HPDE6-E6E7 (cell line): ENCODE data around the gene CRTC3.
"Not testable (repeated sequence)": the region's sequence is repeated elsewhere in the genome, so short reads cannot be mapped to it uniquely, and the experiment has no call there.

Source experiments
- DNase-seq: peaks from one replicate; pipeline ENCODE4 v3.0.0; 2011; ENCODE audit warnings: missing footprints; ENCODE audit errors: extremely low spot score

The CRTC3 gene

DNA sequence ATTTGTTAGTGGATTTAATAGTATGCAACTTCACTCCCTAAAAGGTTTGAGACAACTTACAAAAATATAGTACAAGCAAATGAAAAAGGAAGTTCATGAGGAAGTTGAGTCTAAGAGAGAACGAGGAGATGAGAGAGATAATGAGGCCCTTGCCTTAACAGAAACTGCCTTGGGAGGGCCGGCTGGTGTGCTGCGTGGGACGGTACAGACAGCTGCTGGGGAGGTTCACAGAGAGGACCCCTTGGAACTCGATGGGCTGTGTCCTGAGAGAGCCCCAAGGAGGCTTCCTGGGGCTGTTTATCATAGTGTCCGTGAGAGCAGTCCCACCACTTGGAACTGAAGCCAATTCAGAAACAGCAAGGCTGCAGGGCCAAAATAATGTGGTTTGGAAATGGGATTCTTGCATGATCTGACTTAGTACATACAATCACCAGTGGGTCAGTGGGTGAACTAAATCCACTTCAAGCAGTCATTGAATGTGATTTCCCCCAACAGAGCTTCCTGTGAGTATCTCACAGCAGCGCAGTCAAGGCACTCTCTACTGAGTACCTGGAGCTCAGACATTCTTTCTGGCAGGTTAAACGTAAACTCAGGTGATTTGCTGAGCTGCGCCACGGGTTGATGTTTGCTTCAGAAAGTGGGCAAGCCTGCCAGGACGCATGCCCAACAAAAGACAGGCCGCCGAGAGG lies 90.8 kb downstream of the CRTC3 start:
- DNase-seq = no peak

DNA sequence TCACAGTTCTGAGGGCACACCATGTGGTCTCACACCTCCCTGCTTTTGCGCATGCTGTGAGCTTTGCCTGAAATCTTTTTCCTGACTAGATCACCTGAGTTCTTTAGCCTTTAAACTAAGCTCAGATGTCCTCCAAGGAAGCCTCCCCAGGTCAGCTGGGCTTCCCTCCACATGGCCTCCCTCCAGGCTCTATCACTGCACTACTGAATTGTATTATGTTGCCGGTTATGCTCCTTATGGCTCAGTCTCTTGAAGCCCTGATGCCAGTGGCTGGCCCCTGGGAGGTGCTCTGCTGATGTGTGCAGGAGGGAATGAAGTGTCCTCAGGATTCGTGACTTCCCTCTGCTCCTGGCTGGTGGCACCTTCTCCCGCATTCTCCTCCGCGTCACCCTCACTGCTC lies 94.1 kb downstream of the CRTC3 start:
- no peak for DNase-seq

DNA sequence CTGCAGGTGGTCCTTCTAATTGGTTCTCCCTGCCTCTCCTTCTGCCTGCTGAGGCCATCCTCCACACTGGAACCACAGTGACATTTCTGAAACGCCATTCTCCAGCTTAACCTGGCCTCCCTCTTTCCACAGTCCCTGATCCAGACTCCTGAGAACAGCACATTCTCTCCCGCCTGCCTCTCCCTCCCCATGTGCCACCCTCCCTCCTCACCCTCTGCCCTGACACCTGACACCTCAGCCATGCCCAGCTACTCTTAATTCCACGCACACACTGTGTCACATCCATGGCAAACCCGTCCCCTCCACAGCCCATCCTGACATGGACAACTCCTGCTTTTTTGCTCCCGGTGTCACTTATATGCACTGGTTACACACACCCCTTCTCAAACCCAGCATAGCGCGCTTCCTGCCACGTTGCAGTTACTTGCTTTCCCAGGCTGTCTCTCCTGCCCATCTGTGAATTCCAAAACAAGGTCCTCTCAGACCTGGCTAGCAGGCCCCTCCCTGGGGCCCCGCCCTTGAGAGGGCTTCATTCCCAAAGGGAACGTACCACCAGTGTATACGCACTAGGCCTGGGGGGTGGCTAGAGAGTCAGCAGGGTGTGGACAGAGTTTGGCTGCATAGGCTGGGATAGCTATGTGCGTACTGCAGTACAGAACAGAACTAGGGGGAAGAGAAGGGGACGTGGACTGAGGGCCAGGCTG lies 94.7 kb downstream of the CRTC3 start:
- DNase-seq = no peak

DNA sequence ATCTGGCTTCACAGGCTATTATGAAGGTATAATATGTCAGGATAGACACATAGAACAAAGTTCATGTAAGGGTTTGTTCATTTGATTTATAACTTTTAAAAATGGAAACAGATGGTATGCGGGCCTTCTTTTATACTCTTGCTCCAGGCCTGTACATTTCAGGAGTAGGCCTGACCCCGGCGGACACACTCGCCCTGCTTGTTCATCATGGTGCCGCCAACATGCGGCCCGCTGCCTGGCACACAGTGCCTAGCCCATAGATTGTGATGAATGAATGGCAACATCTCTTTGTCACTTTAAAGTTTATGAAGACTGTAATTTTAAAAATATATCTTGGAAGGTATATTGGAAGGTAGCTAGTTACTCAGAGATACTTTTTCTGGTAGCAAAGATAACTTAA lies 95.3 kb downstream of the CRTC3 start:
- DNase-seq = no peak

DNA sequence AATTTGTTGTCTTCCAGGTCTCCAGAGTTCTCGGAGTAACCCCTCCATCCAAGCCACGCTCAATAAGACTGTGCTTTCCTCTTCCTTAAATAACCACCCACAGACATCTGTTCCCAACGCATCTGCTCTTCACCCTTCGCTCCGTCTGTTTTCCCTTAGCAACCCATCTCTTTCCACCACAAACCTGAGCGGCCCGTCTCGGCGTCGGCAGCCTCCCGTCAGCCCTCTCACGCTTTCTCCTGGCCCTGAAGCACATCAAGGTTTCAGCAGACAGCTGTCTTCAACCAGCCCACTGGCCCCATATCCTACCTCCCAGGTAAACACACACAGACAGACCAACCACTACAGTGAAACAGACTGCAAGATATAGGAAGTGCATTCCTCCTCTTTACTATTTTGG lies 99.5 kb downstream of the CRTC3 start:
- no peak for DNase-seq

DNA sequence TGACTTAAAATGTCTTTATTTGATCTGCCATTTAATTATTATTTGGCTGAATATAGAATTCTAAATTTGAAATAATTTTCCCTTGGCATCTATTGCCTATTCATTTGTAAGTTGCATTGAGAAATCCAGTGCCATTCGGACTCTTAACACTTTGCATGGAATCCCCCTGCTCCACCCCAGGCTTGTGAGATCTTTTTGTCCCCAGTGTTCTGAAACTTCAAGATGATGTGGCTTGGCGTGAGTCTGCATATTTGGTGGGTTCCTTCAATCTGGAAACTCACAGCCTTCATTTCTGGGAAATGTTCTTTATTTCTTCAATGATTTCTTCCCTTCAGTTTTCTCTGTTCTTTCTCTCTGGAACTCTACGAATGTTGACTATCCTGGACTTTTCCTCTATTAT lies 103.6 kb downstream of the CRTC3 start:
- no peak for DNase-seq

DNA sequence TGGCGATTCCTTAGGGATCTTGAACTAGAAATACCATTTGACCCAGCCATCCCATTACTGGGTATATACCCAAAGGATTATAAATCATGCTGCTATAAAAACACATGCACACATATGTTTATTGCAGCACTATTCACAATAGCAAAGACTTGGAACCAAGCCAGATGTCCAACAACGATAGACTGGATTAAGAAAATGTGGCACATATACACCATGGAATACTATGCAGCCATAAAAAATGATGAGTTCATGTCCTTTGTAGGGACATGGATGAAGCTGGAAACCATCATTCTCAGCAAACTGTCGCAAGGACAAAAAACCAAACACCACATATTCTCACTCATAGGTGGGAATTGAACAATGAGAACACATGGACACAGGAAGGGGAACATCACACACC lies 107.3 kb downstream of the CRTC3 start:
- not testable (repeated sequence) for DNase-seq

DNA sequence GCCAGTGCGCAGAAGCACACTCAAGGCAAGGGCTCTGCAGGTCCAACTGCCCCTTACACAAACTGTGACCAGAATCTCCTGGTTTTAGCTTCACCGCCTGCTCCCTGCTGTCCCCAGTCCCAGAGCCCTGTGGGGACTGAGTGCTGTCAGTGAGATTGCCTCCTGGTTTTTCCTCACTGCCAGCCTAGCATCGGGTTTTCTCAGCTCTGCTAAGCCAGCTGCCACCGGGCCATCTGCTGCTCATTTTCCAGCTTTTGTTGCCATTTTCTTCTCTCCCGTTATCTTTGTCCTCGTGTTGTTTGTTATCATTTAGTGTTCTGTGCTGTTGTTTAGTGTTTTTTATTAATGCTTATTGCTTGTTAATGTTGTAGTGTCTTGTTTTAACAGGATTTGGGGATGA lies 108.0 kb downstream of the CRTC3 start:
- DNase-seq = no peak

DNA sequence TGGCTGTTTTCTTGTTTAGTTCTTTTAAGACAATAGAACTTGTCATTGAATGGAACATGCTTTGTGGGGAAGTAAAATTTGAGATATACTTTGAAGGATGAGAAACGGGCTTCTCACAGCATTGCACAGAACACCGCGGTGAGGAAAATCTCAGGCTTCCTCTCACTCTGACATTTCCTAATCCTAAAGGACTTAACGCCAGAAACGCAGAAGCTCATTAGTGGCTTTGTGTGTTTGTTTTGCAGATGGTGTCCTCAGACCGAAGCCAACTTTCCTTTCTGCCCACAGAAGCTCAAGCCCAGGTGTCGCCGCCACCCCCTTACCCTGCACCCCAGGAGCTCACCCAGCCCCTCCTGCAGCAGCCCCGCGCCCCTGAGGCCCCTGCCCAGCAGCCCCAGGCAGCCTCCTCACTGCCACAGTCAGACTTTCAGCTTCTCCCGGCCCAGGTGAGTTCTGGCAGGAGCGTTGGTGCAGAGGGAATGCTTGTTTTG lies 108.5 kb downstream of the CRTC3 start:
- DNase-seq = no peak

DNA sequence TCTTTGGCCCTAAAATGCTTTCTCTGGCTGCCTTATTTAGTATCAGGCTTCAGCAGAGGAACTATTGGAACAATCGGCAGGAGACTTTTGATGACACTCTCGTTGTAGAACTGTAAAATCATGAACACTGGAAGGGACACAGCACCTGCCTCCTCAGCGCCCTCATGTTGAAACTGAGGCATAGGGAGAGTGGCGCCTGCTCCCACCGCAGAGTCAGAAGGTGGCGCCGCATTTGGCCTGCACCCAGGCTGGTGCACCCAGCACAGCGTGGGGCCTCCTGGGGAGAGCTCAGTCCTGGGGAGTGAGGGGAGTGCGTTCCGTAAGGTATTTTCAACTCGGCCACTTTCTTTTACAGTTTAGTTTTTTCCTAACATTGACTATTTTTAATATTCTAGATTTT lies 109.2 kb downstream of the CRTC3 start:
- DNase-seq = no peak

DNA sequence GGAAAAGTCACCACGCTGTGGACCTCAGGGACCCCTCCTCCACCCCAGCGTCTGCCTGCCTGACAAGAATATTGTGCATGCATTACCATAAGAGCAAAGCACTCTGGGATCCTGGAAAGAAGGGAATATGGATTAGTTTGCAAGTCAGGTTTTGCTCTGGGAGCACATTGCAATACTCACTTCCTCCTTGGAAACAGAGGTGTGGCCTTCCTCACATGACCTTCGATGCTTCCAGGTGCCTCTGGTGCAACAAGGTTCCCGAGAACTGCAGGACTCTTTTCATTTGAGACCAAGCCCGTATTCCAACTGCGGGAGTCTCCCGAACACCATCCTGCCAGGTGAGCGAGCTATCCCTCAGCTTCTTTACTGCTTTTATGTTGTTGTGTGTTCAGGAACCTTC lies 111.1 kb downstream of the CRTC3 start:
- DNase-seq = no peak

DNA sequence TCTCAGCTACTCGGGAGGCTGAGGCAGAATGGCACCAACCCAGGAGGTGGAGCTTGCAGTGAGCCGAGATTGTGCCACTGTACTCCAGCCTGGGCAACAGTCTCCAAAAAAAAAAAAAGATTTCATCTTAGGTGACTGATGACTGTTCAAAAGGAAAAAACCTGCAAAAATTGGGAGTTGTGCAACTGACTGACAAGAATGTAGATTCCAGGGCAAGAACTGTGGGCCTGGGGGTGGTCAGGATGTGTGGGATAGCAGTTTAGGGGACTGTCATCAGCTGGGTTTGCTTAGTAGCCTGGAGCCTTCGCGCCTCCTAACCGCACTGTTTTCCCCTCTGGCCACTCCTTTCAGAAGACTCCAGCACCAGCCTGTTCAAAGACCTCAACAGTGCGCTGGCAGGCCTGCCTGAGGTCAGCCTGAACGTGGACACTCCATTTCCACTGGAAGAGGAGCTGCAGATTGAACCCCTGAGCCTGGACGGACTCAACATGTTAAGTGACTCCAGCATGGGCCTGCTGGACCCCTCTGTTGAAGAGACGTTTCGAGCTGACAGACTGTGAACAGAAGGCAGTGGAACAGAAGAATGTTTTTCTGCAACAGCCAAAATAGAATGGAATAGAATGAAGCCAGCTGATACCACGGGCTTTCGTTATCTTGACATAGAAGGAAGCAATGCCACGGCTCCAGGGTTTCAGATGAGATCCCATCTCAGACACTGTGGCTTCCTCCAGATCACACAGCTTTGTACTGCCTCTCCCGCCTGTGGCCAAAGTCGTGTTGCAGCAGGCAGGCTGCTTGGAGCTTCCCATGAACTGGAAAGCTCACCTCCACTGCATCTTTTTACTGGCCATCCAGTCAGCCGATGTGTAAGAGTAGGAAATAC lies 112.1 kb downstream of the CRTC3 start:
- DNase-seq = no peak

DNA sequence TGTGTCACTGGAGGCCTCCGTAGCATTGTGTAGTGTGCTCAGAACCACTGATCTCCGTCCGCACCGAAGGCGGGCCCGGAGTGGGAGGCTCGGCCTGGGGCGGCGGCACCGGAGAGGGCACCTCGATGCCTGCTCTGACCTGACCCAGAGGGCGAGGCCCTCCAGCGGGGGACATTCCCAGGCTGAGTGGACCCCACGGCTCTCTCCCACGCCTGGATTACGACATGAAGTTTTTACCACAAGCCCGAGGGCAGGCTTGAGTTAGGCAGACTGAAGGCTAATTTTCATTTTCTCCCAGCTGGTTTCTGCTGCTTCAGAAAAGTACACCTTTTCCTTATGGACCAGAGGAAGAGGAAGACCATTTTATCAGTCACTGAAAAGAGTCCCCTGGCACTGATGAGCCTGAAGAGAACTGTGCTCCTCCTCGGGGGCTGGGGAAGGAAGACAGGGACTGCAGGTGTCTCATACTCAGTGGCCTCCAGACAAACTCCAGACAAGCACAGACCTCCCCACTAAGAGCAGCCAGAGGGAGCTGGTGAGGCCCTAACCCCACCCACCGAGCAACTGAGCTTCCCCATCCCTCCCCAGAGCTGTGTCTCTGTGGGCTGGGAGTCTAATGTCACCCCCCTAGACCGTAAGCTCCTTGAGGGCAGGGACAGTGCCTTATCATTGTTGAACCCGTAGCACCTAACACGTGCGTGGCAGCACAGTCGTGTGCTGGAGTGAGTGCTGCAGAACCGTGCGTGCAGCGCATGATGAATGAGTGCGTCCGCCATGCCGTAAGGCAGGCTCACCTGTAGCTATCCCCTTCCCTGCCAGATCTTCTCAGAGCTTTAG lies 113.0 kb downstream of the CRTC3 start:
- no peak for DNase-seq

DNA sequence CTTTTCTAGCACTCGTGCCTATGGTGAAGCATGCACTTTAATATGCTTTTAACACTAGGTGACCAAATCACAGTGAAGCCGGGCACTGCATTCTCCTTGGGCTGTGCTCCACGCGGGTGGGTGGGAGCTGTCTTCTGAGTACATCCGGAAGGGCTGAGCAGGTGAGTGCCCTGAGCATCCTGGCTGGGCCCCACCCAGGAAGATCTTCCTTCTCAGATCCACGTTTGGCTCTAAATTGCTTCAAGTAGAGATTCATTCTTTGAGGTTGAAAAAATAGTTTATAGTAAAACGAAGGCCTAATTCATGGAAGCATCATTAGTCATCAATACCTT lies 113.5 kb downstream of the CRTC3 start:
- no peak for DNase-seq

DNA sequence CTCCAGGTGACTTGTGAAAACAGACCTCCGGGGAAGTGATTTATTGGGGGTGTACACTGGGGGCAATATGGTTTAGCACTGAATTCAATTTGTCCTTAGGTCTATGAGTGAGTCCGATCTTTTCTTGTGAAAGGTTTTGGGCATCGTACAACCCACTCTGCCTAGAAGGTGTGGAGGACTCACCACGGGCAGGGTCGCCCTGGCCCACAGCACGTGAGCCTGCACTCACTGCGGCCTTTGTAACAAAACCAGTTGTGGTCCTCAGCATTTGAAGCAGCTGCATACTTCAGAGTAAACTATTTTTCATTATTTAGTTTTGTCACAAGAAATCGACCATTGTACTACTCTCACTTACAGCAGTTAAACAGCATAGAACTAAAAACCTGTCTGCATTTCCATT lies 114.8 kb downstream of the CRTC3 start:
- no peak for DNase-seq

DNA sequence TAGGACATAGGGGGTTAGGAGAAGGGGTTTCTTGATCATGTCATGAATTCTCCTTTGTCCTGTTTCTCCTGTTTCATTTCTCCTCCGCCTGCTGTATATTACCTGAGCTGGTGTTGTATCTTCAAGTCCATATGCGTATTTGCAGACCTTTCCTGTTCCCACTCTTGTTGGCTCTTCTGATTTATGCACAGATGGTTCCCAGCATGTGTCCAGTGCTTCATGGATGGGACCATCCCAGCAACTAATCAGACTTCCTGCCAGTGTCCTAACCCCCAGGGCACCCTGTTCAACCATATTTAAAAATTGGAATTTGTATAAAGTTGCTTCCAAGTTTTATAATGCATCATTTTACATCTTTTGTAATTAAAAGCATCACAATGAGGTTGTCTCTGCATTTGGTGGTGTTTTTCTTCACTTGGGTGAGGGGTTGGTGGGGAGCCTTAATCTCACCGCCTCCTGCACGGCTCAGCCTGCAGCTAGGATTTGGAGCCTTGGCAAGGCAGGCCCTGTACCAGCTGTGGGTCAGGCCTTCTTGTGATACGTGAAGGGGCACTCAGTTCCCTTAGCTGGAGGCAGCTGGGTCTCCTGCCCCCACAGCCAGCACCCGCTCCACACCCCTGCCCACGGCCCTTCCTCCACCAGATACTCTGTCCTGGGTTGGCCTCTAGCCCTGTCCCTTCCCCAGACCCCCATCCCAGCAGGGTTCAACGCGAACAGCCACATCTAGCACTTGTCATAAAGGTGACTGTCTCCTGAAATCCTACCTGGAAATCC lies 115.4 kb downstream of the CRTC3 start:
- no peak for DNase-seq

DNA sequence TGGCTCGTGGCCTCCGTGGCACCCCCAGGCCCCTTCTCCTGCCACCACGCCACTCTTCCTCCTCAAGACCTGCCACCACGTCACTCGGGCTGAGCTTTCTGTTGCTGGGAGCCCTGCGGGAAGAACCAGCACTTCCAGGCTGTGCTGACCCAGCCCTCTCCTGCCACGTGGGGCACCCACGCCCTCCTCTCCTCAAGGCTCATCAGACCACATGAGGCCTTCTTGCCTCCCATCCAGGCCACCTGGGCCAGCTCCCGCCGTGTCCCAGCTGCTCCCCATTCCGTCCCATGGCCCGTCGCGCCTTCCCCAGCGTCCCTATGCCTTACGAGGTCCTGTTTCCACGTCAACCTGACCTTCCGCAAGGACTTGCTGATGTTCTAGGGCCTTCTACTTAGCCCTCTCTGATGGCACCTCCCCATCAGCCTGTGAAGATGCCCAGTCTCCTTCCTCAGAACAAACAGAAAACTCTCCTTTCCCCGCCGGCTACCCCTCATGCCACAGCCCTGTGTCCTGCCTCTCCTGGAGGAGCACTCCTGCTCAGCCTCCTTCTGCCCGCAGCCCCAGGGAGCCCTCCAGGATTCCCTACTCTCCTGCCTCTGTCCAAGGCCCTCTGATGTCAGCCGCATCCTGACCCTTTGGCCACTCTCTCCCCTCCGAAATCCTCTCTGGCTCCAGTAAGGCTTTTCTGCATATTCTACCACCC lies 116.3 kb downstream of the CRTC3 start:
- DNase-seq = no peak

DNA sequence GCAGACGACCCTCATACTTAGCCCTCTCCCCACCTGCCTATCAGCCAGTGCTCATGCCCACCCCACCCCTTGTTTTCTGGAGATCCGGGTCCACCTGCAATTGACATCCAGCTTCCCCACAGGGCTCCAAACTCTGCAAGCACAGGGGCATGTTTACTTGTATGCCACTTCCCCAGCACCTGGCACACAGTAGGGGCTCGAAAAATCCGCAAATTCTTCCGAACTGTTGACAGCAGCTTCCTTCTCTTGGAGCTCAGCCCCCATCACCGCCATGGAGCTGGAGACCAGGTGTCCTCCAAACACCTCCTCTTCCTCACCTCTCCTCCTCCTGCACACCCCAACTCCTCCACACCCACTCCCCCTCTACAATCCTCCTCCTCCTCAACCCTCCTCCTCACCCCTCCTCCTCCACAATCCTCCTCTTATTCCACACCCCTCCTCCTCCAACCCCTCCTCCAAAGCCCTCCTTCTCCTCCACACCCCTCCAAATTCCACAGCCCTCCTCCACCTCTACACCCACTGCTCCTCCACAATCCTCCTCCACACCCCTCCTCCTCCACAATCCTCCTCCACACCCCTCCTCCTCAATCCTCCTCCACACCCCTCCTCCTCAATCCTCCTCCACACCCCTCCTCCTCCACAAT lies 117.1 kb downstream of the CRTC3 start:
- DNase-seq = no peak

DNA sequence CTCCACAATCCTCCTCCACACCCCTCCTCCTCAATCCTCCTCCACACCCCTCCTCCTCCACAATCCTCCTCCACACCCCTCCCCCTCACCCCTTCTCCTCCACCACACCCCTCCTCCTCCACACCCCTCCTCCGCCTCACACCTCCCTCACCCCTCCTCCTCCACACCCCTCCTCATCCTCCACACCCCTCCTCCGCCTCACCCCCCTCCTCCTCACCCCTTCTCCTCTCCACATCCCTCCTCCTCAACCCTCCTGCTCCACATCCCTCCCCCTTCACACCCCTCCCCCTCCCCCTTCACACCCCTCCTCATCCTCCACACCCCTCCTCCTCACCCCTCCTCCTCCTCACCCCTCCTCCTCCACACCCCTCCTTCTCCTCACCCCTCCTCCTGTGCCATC lies 117.6 kb downstream of the CRTC3 start:
- no peak for DNase-seq
